HepG2 (cell line): ENCODE measurements around the gene GJC1. TPM values are rescaled to one million over a fixed set of nuclear protein-coding genes. Genes with fewer than 3 reads are reported as not detected.
A peak's percentile ranks its signal among the peaks of the same experiment; 100 is the strongest.

Source experiments
- ATF3 ChIP-seq: sonication (generic); formaldehyde crosslinking; IDR thresholded peaks from 2 replicates; pipeline ENCODE4 v1.4.0; 2020; ENCODE audit warnings: missing genetic modification reagents
- DZIP1 ChIP-seq: sonication (generic); formaldehyde crosslinking; IDR thresholded peaks from 2 replicates; pipeline ENCODE4 v1.5.0; 2020; ENCODE audit warnings: mild to moderate bottlenecking, missing genetic modification reagents
- FLYWCH1 ChIP-seq: sonication (generic); formaldehyde crosslinking; IDR thresholded peaks from 2 replicates; pipeline ENCODE4 v1.8.1; 2023; ENCODE audit warnings: mild to moderate bottlenecking, missing genetic modification reagents
- HNF4A ChIP-seq: sonication (generic); formaldehyde crosslinking; IDR thresholded peaks from 2 replicates; pipeline ENCODE4 v1.4.0; 2020; ENCODE audit warnings: missing genetic modification reagents
- HNRNPH1 ChIP-seq: fragments of 200-400 bp; formaldehyde crosslinking; optimal IDR thresholded peaks from 2 replicates; pipeline ENCODE3; 2017; ENCODE audit warnings: mild to moderate bottlenecking, low read depth, low read length
- LCORL ChIP-seq, 2 experiments: fragments of 450-650 bp in 1 of 2; sonication (generic) in 1 of 2; formaldehyde crosslinking in 1 of 2; IDR thresholded peaks; 2 replicates each; pipeline versions ENCODE4 v1.5.0 to v1.6.1; 2017 to 2020; ENCODE audit warnings: antibody characterized with exemption in 1 of 2, missing genetic modification reagents in 1 of 2
- NONO ChIP-seq, 2 experiments: fragments of 450-650 bp in 1 of 2; sonication (generic) in 1 of 2; formaldehyde crosslinking in 1 of 2; IDR thresholded peaks in 1 of 2; conservative IDR thresholded peaks in 1 of 2; 2 replicates each; pipeline versions ENCODE4 v1.6.1 to v1.8.0; 2017 to 2022; ENCODE audit warnings: mild to moderate bottlenecking in 1 of 2, missing genetic modification reagents in 1 of 2, moderate library complexity in 1 of 2
- NR2F6 ChIP-seq, 2 experiments: IDR thresholded peaks; 2 replicates each; pipeline ENCODE4 v1.6.1; 2016; ENCODE audit warnings: antibody characterized with exemption in 1 of 2, mild to moderate bottlenecking in 1 of 2
- NRL ChIP-seq: sonication (generic); formaldehyde crosslinking; IDR thresholded peaks from 2 replicates; pipeline ENCODE4 v1.5.0; 2020; ENCODE audit warnings: missing genetic modification reagents, mild to moderate bottlenecking, moderate library complexity, borderline replicate concordance
- RARA ChIP-seq: IDR thresholded peaks from 2 replicates; pipeline ENCODE4 v1.6.1; 2016; ENCODE audit warnings: missing genetic modification reagents, missing compliant biosample characterization
- SOX6 ChIP-seq, 2 experiments: fragments of 450-650 bp in 1 of 2; sonication (generic) in 1 of 2; formaldehyde crosslinking in 1 of 2; IDR thresholded peaks; 2 replicates each; pipeline versions ENCODE4 v1.4.0 to v1.6.1; 2017 to 2020; ENCODE audit warnings: antibody characterized with exemption in 1 of 2, mild to moderate bottlenecking in 1 of 2, missing genetic modification reagents in 1 of 2
- TMF1 ChIP-seq: sonication (generic); formaldehyde crosslinking; IDR thresholded peaks from 2 replicates; pipeline ENCODE4 v1.8.1; 2022; ENCODE audit warnings: low read depth, missing genetic modification reagents
- ZKSCAN1 ChIP-seq: fragments of 150-350 bp; IDR thresholded peaks from 2 replicates; pipeline ENCODE4 v1.6.1; 2014; ENCODE audit warnings: low read length
- ZNF343 ChIP-seq: sonication (generic); formaldehyde crosslinking; IDR thresholded peaks from 2 replicates; pipeline ENCODE4 v1.4.0; 2020; ENCODE audit warnings: mild to moderate bottlenecking, missing genetic modification reagents
- ZNF616 ChIP-seq: sonication (generic); formaldehyde crosslinking; IDR thresholded peaks from 2 replicates; pipeline ENCODE4 v1.5.0; 2020; ENCODE audit warnings: low read depth, mild to moderate bottlenecking, missing genetic modification reagents
- polyA plus RNA-seq, 8 experiments: library from polyadenylated mRNA; depleted of rRNA in 3 of 8; stranded (reverse) in 7 of 8; unstranded in 1 of 8; fragments of >200 nt; fragmentation: Illumina TruSeq in 4 of 8; extraction: Trizol in 4 of 8; gene quantifications; 2 replicates each; pipeline versions ENCODE4 v1.2.1 to v1.2.3, GENCODE V29; 2011 to 2016; ENCODE audit warnings: low read depth in 4 of 8, missing spikeins in 1 of 8, mixed read lengths in 1 of 8; ENCODE audit not compliant: insufficient read depth in 1 of 8
- total RNA-seq, 5 experiments: library from RNA; depleted of rRNA; stranded (reverse); fragments of >200 nt; fragmentation: Illumina TruSeq; extraction: Trizol; gene quantifications; 2 replicates each; pipeline ENCODE4 v1.2.3, GENCODE V29; 2016; ENCODE audit warnings: low read depth in 1 of 5
- TF ChIP-seq, protein P1 (sequence below): sonication (generic); formaldehyde crosslinking; IDR thresholded peaks from 2 replicates; pipeline ENCODE4 v1.4.0; 2020; ENCODE audit warnings: missing genetic modification reagents, borderline replicate concordance
- TF ChIP-seq, protein P2 (sequence below): sonication (generic); formaldehyde crosslinking; IDR thresholded peaks from 2 replicates; pipeline ENCODE4 v1.4.0; 2020; ENCODE audit warnings: missing genetic modification reagents
- TF ChIP-seq, protein P3 (sequence below): sonication (generic); formaldehyde crosslinking; IDR thresholded peaks from 2 replicates; pipeline ENCODE4 v1.5.0; 2020; ENCODE audit warnings: missing genetic modification reagents
- TF ChIP-seq, protein P4 (sequence below): sonication (generic); formaldehyde crosslinking; IDR thresholded peaks from 2 replicates; pipeline ENCODE4 v1.5.0; 2020; ENCODE audit warnings: mild to moderate bottlenecking, missing genetic modification reagents, moderate library complexity

GJC1 gene
- total and polyA plus RNA-seq, 2 of the 13 experiments (the other 11 are each of a cell fraction or from before 2014, with no cell fraction given), result 1.7 TPM

GRCh38 chr17:44769647-44770084, 60.4 kb downstream of the GJC1 start (continued):
- TF ChIP-seq, protein P1, sequence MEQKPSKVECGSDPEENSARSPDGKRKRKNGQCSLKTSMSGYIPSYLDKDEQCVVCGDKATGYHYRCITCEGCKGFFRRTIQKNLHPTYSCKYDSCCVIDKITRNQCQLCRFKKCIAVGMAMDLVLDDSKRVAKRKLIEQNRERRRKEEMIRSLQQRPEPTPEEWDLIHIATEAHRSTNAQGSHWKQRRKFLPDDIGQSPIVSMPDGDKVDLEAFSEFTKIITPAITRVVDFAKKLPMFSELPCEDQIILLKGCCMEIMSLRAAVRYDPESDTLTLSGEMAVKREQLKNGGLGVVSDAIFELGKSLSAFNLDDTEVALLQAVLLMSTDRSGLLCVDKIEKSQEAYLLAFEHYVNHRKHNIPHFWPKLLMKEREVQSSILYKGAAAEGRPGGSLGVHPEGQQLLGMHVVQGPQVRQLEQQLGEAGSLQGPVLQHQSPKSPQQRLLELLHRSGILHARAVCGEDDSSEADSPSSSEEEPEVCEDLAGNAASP (CRISPR knock-in tag), result peak; percentile 51; the same call in 1 of the 2 replicates
- TF ChIP-seq DZIP1 (no peak), RARA (CRISPR knock-in tag) (peak; percentile 95), ZNF343 (CRISPR knock-in tag) (no peak), ZKSCAN1 (no peak), SOX6 (IDR thresholded peaks at IDR 0.05) (no peak), SOX6 (CRISPR knock-in tag; IDR thresholded peaks at IDR 0.05) (peak; percentile 44; the same call in 1 of the 2 replicates), NONO (IDR thresholded peaks at IDR 0.05) (no peak), NONO (CRISPR knock-in tag; conservative IDR thresholded peaks at IDR 0.05) (peak; percentile 70), FLYWCH1 (CRISPR knock-in tag) (no peak), ZNF616 (no peak), TMF1 (CRISPR knock-in tag) (no peak), ATF3 (CRISPR knock-in tag) (peak; percentile 64; the same call in 1 of the 2 replicates), HNRNPH1 (no peak), LCORL (IDR thresholded peaks at IDR 0.05) (no peak), LCORL (CRISPR knock-in tag; IDR thresholded peaks at IDR 0.05) (peak; percentile 57), NR2F6 (IDR thresholded peaks at IDR 0.05) (no peak), NR2F6 (CRISPR knock-in tag; IDR thresholded peaks at IDR 0.05) (peak; percentile 28; the same call in 1 of the 2 replicates), NRL (CRISPR knock-in tag) (no peak; the same call in 1 of the 2 replicates), HNF4A (peak; percentile 78)
- TF ChIP-seq, protein P2, sequence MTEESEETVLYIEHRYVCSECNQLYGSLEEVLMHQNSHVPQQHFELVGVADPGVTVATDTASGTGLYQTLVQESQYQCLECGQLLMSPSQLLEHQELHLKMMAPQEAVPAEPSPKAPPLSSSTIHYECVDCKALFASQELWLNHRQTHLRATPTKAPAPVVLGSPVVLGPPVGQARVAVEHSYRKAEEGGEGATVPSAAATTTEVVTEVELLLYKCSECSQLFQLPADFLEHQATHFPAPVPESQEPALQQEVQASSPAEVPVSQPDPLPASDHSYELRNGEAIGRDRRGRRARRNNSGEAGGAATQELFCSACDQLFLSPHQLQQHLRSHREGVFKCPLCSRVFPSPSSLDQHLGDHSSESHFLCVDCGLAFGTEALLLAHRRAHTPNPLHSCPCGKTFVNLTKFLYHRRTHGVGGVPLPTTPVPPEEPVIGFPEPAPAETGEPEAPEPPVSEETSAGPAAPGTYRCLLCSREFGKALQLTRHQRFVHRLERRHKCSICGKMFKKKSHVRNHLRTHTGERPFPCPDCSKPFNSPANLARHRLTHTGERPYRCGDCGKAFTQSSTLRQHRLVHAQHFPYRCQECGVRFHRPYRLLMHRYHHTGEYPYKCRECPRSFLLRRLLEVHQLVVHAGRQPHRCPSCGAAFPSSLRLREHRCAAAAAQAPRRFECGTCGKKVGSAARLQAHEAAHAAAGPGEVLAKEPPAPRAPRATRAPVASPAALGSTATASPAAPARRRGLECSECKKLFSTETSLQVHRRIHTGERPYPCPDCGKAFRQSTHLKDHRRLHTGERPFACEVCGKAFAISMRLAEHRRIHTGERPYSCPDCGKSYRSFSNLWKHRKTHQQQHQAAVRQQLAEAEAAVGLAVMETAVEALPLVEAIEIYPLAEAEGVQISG, result 0 out of 2 replicates have a peak, but pooled peaks have one; percentile 23
- TF ChIP-seq, protein P3, sequence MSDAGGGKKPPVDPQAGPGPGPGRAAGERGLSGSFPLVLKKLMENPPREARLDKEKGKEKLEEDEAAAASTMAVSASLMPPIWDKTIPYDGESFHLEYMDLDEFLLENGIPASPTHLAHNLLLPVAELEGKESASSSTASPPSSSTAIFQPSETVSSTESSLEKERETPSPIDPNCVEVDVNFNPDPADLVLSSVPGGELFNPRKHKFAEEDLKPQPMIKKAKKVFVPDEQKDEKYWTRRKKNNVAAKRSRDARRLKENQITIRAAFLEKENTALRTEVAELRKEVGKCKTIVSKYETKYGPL (CRISPR knock-in tag), result no peak
- TF ChIP-seq, protein P4, sequence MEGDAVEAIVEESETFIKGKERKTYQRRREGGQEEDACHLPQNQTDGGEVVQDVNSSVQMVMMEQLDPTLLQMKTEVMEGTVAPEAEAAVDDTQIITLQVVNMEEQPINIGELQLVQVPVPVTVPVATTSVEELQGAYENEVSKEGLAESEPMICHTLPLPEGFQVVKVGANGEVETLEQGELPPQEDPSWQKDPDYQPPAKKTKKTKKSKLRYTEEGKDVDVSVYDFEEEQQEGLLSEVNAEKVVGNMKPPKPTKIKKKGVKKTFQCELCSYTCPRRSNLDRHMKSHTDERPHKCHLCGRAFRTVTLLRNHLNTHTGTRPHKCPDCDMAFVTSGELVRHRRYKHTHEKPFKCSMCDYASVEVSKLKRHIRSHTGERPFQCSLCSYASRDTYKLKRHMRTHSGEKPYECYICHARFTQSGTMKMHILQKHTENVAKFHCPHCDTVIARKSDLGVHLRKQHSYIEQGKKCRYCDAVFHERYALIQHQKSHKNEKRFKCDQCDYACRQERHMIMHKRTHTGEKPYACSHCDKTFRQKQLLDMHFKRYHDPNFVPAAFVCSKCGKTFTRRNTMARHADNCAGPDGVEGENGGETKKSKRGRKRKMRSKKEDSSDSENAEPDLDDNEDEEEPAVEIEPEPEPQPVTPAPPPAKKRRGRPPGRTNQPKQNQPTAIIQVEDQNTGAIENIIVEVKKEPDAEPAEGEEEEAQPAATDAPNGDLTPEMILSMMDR (CRISPR knock-in tag), result peak; percentile 29
